GM23338 (cell line): ENCODE data around the gene KCNJ18.
"Not testable (repeated sequence)": the region's sequence is repeated elsewhere in the genome, so short reads cannot be mapped to it uniquely, and the experiment has no call there.

ENCODE experiments used
- CREB1 ChIP-seq: fragments of 250-450 bp; sonication (Bioruptor Pico); IDR thresholded peaks from 2 replicates; pipeline ENCODE4 v1.5.0; 2020; ENCODE audit warnings: low read depth, mild to moderate bottlenecking, moderate library complexity
- EZH2 ChIP-seq: fragments of 200-600 bp; sonication (generic); IDR thresholded peaks from one replicate; pipeline ENCODE4 v1.8.0; 2017; ENCODE audit warnings: antibody characterized with exemption, mild to moderate bottlenecking, low read depth; ENCODE audit not compliant: unreplicated experiment
- EZH2phosphoT487 ChIP-seq: fragments of 200-600 bp; sonication (generic); IDR thresholded peaks from one replicate; pipeline ENCODE4 v1.8.1; 2018; ENCODE audit warnings: antibody characterized with exemption; ENCODE audit not compliant: unreplicated experiment
- NANOG ChIP-seq: IDR thresholded peaks from 2 replicates; pipeline ENCODE4 v1.6.1; 2016; ENCODE audit warnings: antibody characterized with exemption, borderline replicate concordance
- POLR2AphosphoS5 ChIP-seq: IDR thresholded peaks from 2 replicates; pipeline ENCODE4 v1.6.1; 2016; ENCODE audit warnings: antibody characterized with exemption, low read depth
- TF ChIP-seq, protein P1 (sequence below), 2 experiments: fragments of 200-600 bp in 1 of 2; sonication (generic) in 1 of 2; conservative IDR thresholded peaks; 2 replicates each; pipeline versions ENCODE4 v1.5.1 to v1.6.1; 2016 to 2017; ENCODE audit warnings: antibody characterized with exemption in 2 of 2, low read depth in 2 of 2, mild to moderate bottlenecking in 2 of 2, moderate library complexity in 1 of 2

DNA sequence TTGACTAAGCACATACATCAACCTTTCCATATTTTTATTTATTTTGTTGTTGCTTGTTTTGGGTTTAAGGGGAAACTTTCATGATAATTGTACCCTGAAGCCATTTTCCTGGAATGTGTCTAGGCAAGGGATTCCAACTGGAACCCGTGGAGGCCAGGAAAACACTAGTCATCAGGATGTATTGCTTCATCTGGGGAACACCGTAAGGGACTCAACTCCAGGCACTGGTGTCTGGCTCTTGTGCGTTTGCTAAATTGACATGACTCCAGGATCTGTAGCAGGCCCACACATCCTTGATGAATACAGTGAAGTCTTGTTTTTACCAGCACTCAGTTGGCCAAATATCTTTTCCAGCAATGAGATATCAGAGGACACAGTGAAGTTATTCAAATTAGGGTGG, 21.3 kb downstream of the KCNJ18 start:
- TF ChIP-seq, protein P1, sequence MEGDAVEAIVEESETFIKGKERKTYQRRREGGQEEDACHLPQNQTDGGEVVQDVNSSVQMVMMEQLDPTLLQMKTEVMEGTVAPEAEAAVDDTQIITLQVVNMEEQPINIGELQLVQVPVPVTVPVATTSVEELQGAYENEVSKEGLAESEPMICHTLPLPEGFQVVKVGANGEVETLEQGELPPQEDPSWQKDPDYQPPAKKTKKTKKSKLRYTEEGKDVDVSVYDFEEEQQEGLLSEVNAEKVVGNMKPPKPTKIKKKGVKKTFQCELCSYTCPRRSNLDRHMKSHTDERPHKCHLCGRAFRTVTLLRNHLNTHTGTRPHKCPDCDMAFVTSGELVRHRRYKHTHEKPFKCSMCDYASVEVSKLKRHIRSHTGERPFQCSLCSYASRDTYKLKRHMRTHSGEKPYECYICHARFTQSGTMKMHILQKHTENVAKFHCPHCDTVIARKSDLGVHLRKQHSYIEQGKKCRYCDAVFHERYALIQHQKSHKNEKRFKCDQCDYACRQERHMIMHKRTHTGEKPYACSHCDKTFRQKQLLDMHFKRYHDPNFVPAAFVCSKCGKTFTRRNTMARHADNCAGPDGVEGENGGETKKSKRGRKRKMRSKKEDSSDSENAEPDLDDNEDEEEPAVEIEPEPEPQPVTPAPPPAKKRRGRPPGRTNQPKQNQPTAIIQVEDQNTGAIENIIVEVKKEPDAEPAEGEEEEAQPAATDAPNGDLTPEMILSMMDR (conservative IDR thresholded peaks at IDR 0.05; ENCODE audit: low read depth in 2 of 2) = not testable (repeated sequence)
- not testable (repeated sequence) for TF ChIP-seq NANOG; EZH2phosphoT487; POLR2AphosphoS5; EZH2; CREB1 (CRISPR knock-in tag)
